HS-27A (cell line): ENCODE results near the gene NR2F6.

ENCODE experiments used
- DNase-seq: peaks from one replicate; pipeline ENCODE4 v3.0.0-alpha.2; 2012; ENCODE audit warnings: low read depth, missing footprints

The NR2F6 gene

DNA sequence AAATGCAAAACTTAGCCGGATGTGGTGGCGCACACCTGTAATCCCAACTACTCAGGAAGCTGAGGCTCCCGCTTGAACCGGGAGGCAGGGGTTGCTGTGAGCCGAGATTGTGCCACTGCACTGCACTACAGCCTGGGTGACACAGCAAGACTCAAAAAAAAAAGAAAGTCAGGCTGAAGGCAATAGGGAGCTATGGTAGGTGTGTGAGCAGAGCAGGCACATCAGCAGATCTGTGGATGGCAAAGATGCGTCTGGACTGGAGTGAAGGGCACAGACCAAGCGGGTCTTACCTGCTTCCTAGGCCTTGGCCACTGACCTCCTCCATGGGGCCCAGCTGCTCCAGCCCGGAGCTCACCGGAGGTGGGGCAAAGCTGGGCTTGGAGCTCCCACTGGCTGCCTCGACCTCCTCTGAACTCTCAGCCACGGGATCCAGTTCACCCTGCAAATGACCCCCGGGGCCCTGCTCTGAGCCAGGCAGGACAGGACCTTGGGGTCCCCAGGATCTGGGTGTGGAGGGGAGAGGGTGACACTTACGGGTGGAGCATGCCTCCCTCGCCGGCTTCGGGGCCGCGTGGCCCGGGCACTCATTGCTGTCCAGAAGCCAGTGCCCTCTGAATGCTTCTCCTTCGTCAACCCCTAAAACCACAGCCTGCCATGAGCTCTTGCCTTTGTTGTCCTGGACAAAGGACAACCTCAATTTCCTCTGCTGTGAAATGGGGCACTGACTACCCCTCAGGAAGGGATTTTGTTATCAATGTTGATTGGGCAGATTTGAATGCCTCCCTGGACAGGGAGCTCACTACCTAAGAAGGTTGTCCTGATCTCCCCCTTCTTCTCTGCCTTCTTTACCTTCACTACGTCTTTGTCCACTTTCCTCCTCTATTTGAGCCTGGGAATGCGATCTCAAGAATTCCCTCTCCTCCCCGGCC, 18.3 kb upstream of the NR2F6 start:
- DNase-seq, result no peak

- no peak for DNase-seq
These were observed 16.8 kb upstream of the NR2F6 start for GRCh38 chr19:17262557-17262956.

DNA sequence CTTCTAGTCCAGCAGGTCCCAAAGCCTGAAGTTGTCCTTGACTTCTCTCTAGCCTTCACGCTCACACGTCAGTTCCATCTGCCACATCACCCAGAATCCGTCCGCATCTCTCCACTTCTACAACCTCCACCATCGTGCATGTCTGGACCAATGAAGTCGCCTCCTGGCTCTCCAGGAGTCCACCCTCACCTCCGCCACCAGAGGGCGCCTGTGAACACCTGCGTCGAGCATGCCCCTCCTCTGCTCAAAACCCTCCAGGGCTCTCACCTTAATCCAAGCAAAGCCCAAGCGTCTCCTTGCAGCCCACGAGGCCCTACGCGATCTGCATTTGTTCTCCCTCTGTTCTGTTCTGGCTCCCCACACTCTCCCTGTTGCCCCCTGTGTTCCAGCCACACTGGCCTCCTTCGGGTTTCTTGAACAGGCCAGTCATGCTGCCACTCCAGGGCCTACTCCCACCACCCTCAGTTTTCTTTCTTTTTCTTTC, 15.2 kb upstream of the NR2F6 start:
- no peak for DNase-seq

DNA sequence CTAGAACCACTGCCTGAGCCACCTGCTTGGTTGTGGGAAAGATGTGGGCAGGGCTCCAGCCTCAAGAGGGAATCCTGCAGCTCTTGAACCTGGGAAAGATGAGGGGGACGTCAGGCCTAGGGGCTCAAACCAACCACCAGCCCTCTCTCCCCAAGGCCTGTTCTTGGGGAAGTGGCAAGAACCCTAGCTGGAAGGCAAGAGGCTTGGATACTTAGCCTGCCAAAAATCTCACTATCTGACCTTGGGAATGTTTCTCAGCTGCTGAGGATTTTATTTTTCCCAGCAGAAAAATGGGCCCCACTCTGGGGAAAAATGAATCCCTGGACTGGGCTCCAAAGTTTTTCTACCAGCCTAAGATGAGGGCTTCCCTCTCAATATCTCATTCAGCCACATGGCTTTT, 14.2 kb upstream of the NR2F6 start:
- no peak for DNase-seq

- no peak for DNase-seq
These were observed 13.5 kb upstream of the NR2F6 start for GRCh38 chr19:17259118-17259780.

DNA sequence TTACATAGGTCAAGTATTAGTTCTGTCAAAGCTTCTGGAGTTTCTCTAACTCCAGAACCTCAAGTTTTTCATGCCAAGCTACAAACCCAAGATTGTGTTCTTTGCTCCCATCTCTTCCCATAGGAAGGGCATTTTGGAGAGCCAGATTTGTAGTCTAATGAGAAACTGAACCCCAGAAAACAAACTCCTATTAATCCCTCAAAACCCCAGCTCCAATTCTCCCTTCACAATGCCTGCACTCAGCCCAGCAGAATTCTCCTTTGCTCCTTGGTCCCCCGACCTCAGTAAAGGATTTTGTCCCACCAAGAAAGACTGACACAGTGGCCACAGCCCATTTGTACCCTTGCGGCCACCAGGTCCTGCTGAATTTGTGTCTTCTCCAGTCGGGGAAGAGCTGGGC, 10.4 kb upstream of the NR2F6 start:
- DNase-seq, result no peak

- no peak for DNase-seq
These were observed 9.5 kb upstream of the NR2F6 start for GRCh38 chr19:17255150-17255621.

- no peak for DNase-seq
These were observed 8.9 kb upstream of the NR2F6 start for GRCh38 chr19:17254636-17255035.

GRCh38 chr19:17249887-17250548, 4.3 kb upstream of the NR2F6 start:
- no peak for DNase-seq

- DNase-seq, result no peak
These were observed 2.5 kb upstream of the NR2F6 start for GRCh38 chr19:17248011-17248776.

DNA sequence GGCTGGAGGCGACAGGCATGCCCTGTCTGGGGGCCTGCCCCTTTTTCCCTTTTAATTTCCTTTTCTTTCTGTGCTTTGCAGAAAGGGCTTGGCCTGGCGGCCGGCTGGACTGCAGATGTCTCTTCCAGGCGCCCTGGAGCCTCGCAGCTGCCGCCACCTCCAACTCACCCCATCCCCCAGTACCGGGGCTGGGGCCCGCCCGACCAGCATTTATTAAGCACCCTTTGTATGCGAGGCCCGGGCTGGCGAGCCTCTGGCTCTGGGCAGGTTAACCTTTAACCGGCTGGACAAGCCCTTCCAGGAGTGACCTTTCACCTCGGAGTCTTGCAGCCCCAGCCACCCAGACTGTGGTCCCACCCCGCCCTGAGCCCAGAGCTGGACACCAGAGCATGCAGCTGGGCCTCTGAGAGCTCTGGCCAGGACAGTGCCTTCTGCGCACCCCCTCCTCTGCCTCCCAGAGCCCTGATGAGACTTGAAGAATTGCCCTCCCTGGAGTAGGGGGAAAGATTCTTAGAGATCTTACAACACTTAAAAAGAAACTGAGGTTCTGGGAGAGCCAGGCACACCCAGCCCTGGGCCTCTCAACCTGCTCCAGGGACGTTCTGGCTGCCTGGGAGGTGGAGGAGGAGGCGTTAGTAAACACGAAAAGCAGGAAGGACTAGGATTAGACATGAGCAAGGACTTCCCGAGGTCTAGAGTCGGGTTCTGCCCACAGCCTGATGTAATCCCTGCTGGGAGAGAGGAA, 1.1 kb upstream of the NR2F6 start:
- DNase-seq, result no peak

GRCh38 chr19:17244618-17245534, 843 bp downstream of the NR2F6 start:
- no peak for DNase-seq

DNA sequence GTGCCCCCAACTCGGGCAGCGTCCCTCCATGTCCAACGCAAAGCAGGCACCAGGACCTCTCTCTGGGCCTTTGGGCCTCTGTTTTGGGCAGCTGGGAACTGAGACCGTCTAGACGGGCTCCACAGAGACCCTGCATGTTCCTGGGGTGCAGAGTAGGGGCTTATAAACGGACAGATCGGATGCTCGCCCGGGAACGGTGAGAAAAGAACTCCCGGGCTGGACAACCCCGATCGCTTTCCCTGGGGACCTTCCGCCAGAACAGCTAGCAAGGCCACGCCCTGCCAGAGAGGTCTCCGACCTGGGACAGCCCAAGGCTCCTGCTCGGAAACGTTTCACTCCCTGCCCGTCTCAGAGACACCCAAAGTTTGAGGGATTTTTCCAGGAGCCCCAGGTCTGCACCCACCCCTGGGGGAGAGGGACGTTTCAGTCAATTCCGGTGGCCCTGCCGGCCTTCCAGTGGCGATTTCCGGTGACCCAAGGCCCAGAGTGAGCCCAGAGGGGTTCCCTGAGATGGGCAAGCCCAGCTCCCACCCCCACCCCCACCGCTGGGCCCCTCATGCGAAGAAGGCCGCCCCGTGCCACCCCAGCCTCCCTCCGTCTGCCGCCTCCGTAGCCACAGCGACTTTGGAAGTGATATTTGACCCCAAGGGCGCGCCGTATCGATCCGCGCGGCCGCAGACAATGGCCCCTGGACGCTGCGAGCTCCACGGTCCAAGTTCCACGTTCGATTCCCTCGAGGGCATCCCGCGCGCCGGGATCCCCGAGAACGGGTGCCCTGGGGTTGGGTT, 1.7 kb downstream of the NR2F6 start:
- no peak for DNase-seq

DNA sequence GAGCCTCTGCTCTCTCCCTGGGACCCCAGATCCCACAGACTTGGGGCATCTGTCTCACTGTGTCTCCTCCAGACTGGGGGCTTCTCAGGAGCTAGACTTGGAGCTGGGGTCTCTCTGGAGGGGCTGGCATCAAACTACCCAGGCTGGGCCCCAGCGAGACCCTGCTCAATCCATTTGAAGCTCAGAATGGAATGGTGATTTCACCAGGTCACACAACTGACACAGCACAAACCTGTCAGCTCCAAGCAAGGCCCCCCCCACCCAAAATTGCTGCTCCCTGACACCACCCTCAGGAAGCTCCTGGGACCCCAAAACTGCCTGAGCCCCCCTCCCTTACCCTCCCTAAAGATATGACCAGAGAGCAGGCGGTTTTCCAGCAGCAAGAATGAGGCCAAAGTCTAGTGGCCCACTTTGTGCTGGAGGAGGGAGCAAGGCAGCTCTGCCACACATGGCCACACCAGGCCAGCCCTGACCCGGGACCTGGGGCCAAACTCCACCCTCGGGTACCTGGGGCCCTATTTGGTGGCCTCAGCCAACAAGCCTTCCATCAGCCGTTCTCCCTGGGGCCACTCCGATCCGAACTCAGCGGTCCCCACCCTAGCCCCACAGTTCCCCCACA, 2.4 kb downstream of the NR2F6 start:
- DNase-seq, result no peak

DNA sequence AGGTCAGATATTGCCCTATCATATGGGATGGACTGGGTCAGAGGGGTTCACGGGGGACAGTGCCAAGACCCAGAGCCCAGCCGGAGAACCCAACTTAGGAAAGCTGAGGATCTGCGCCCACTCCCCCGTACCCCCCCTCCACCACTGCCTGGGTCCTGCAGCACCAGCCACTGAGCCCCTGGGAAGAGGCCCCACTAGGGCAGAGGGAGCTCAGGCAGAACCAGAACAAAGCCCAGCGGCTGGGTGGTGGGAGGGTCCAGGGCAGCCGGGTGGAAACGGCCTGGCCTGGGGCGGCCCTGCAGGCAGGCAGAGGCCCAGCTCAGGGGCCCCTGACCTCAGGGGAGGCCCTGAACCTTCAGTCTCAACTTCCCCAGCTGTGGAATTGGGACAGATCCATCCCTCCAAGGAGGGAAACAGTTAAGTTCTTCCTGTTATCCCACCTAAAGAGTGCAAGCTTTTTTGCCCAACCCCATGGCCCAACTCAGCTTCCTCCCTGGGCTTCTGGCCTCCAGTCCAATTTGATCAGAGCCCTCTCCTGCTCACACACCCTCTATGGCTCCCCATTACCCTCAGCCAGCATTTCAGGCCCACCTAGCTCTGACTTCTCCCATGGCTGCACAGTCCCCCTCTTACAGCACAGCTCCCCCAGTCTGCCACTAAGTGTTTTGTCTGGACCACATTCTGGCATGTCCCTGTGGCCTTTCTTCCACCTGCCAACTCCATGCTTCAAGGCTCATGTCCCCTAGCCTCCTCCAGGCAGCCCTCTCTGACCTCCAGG, 3.1 kb downstream of the NR2F6 start:
- DNase-seq, result no peak

DNA sequence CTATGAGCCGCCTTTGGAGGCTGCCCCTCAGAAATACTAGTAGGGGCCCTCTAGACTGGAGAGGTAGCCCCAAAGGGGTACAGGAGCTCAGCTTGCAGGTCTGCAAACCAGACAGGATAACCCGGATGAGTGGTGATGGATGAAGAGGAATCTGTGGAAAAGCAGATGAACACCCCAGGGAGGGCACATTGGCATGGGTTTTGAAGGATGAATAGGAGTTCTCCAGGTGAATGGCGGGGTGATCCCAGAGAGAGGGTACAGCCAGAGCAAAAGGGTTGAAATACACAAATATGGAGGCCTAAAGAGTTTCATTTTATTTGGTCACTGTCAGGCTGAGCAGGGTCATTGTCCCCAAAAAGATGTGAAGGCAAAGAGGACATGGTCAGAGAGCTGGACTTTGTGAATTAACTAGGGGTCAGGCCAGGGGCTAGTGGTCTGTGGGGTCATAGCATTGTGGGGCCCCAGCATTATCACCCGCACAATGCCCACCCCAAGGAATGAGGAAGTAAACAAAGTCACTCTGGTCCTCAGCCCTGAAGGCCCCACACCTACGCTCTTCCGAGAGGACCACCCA, 4.8 kb downstream of the NR2F6 start:
- no peak for DNase-seq

- DNase-seq, result no peak
These were observed 5.5 kb downstream of the NR2F6 start for GRCh38 chr19:17240062-17240752.
